Small intestine (tissue), 7 donors: Measurements from ENCODE around the gene TMEM108. TPM values are rescaled to one million over a fixed set of nuclear protein-coding genes. Genes with fewer than 3 reads are reported as not detected.

Experiments used
- DNase-seq, 2 donors: peaks; one replicate each; pipeline versions ENCODE4 v3.0.0 to v3.0.0-alpha.2; 2013
- FAIRE-seq: peaks from 2 replicates; lab custom pipeline; 2012; peaks lifted over from hg19 to GRCh38; lab: Jason Lieb, UNC
- H3K27ac ChIP-seq, 3 donors: one replicate each; pipeline ENCODE4 v1.5.1; 2013; ENCODE audit warnings: low read length in 2 of 3, mild to moderate bottlenecking in 2 of 3, control low read depth in 1 of 3, inconsistent platforms in 1 of 3, low read depth in 1 of 3, moderate library complexity in 1 of 3
- H3K27me3 ChIP-seq, 3 donors: one replicate each; pipeline ENCODE4 v1.6.1; 2013; ENCODE audit warnings: low read length in 3 of 3, inconsistent platforms in 1 of 3; ENCODE audit not compliant: control insufficient read depth in 3 of 3, insufficient read depth in 3 of 3
- H3K36me3 ChIP-seq, 3 donors: one replicate each; pipeline ENCODE4 v1.6.1; 2013; ENCODE audit warnings: low read length in 3 of 3, inconsistent platforms in 1 of 3, low read depth in 1 of 3, mild to moderate bottlenecking in 1 of 3, moderate library complexity in 1 of 3; ENCODE audit not compliant: control insufficient read depth in 3 of 3, insufficient read depth in 2 of 3
- H3K4me1 ChIP-seq, 3 donors: one replicate each; pipeline ENCODE4 v1.6.1; 2013; ENCODE audit warnings: low read length in 2 of 3, inconsistent platforms in 1 of 3, low read depth in 1 of 3, mild to moderate bottlenecking in 1 of 3, moderate library complexity in 1 of 3; ENCODE audit not compliant: control insufficient read depth in 3 of 3, insufficient read depth in 2 of 3
- H3K4me3 ChIP-seq, 3 donors: one replicate each; pipeline ENCODE4 v1.5.1; 2013; ENCODE audit warnings: low read length in 3 of 3, control low read depth in 1 of 3, inconsistent platforms in 1 of 3, low read depth in 1 of 3, mild to moderate bottlenecking in 1 of 3, moderate library complexity in 1 of 3
- H3K9me3 ChIP-seq, 2 donors: one replicate each; pipeline ENCODE4 v1.6.1; 2013; ENCODE audit warnings: low read depth in 1 of 2, low read length in 1 of 2; ENCODE audit not compliant: control insufficient read depth in 2 of 2, insufficient read depth in 1 of 2
- WGBS, 3 donors: extraction: QIAGEN DNeasy Blood & Tissue Kit; methylation state at CpG; one replicate each; pipeline ENCODE4 v1.1.7; 2013; 5-methylcytosine and 5-hydroxymethylcytosine counted together
- polyA plus RNA-seq, 4 donors: library from polyadenylated mRNA; stranded (reverse) in 3 of 4; unstranded in 1 of 4; fragments of 200-250 nt in 3 of 4; fragments of 120-200 nt in 1 of 4; gene quantifications; one replicate each; pipeline versions ENCODE4 v1.2.1 to v1.2.3, GENCODE V29; 2013
- donor health status: healthy with polysubstance abuse.
- donor health status: control.
- donor health status: control.
- donor health status: Bipolar disorder and iron deficiency.
- donor health status: healthy.

The TMEM108 gene
- polyA plus RNA-seq, 4 donors: 0.41 to 0.94 TPM; not detected in 2

DNA sequence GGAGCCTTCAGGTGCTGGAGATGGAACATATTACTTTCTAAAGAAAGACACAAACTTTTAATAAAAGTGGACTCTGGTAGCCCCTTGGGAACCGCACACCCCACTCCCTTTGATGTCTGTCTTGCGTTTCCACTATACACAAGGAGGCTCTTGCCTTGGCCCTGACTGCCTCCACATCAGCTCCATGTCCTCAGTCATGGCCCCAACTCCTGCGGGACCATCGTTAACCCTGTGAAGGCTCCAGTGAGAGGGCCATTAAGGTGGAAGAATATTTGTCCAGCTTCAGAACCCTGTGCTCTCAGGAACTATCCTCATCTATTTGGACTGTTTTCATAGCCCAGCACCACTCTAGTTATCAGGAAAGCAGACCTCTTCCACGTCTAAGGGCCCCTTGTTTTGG, 345.6 kb downstream of the TMEM108 start:
- FAIRE-seq (no peak), DNase-seq (no peak)
- Histone ChIP-seq H3K4me1 (no peaks in the 10 kb centered on the region), H3K9me3 (no peaks in the 10 kb centered on the region), H3K36me3 (no peaks in the 10 kb centered on the region), H3K27ac (no peak overlapping the region), H3K4me3 (no peak overlapping the region), H3K27me3 (peaks cover 0 to 2% (median 0%) of the 10 kb centered on the region in 3 donors)
- 82 to 86% (median 86%) methylated on average over 5 of the region's 5 CpGs for WGBS, 3 donors

DNA sequence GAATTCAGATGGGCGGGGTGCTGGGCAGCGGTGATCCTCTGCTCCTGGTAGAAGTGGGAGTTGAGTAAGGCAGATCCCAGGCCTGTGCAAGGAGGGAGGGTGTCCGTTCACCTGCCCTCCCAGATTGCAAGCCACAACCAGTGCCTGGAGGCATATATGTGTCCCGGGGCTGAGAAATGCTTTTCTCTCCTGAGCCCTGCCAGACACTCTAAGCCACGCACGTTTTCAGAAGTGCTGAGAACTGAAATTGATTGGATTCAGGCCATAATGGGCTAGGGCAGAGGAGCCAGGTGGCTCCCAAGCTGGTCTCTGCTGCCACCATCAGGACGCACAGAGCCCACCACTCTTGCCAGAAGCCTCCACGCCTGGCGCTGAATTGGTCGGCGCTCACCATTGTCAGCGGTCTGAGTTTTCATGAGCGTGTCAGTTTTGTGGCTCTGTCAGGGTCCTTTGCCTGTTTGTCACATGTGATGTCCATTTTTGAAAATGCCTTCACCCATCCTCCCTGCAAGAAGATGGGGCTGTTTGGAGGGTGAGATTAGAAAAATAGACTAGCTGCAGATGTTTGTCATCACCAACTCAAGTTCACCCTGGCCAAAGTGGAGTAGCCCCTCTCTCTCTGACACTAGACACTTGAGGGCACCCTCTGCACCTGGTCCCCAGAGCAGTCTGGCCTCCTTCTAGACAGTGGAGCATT, 346.3 kb downstream of the TMEM108 start:
- no peak for FAIRE-seq
- peak; percentile 29 to 66 for DNase-seq
- 23 to 34% (median 25%) methylated on average over 13 of the region's 13 CpGs for WGBS, 3 donors
- Histone ChIP-seq H3K4me1 (no peaks in the 10 kb centered on the region), H3K9me3 (no peaks in the 10 kb centered on the region), H3K36me3 (no peaks in the 10 kb centered on the region), H3K4me3 (no peak overlapping the region), H3K27me3 (peaks cover 0 to 2% (median 0%) of the 10 kb centered on the region in 3 donors), H3K27ac (no peak overlapping the region)

DNA sequence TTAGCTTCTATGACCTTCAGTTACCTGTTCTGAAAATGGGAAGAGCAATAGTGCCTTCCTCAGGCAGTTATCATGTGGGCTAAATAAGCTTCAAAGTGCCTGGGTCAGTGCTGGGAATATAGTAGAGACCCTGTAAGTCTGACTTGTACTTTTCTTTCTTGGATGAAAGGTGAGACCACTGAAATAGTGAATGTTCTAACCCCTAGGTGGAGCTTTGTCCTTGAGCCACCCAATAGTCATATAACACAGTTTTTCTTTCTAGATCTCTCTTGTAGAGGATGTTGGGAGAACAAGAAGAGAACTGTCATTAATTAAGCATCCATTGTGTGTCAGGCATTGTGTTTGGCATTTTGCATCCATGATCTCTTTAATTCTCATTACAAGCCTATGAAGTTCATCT, 348.7 kb downstream of the TMEM108 start:
- H3K9me3 ChIP-seq: no peaks in the 10 kb centered on the region
- H3K27ac ChIP-seq: no peak overlapping the region
- no peak for FAIRE-seq
- H3K4me3 ChIP-seq: no peak overlapping the region
- DNase-seq: no peak
- H3K27me3 ChIP-seq: peaks cover 0 to 2% (median 0%) of the 10 kb centered on the region in 3 donors
- no peaks in the 10 kb centered on the region for H3K4me1 ChIP-seq
- H3K36me3 ChIP-seq: no peaks in the 10 kb centered on the region

DNA sequence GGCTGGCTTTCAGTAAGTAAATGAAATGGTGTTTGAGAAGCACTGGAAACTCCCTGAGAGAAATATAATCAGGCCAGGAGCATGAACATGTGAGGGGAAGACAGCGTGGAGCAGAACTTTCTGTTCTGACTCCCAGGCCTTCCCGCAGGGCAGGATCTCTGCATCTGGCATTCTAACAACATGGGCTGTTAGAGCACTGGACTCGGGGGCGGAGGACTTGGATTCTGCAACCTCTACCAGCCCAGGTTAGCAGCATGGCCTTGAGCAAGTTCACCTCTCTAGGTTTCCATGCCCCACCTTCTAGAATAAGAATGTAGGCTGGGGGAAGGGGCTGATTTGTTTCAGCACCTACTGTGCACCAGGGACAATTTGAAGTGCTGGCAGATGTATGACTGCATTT, 349.1 kb downstream of the TMEM108 start:
- Histone ChIP-seq H3K4me1 (no peaks in the 10 kb centered on the region), H3K4me3 (no peak overlapping the region), H3K27ac (no peak overlapping the region), H3K36me3 (no peaks in the 10 kb centered on the region), H3K9me3 (no peaks in the 10 kb centered on the region), H3K27me3 (peaks cover 0 to 2% (median 0%) of the 10 kb centered on the region in 3 donors)
- WGBS, 3 donors: 82 to 90% (median 90%) methylated on average over 4 of the region's 4 CpGs
- no peak for DNase-seq
- no peak for FAIRE-seq

DNA sequence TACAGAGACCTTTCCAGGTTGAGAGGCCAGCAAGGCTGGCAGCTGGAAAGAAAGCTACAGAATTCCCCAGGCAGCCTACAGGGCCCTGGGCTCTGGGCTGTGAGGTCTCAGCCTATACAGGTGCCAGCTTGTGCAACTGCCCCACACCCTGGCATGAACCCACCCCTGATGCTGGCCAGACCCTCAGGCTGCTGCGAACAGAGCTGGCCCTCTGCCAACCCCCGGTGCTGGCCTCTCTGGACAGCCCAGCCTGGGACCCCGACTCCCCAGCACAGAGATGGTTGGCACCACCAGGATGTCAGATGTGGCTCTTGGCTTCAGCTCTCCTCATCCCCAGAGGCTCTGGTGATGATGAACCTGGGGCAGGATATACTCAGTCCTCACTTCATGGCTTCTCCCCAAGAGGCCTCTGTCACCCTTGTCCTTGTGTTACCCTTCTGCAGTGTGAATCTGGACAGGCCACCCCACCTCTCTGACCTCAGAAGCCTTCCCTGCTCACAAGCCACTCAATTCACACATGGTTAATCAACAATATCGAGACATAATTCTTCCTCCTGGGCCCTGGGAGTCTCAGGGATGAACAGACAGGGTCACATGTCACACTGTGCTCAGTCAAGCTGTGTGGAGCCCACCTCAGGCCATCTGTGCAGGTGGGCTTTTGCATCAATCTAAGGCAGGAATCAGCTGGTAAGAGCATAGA, 350.7 kb downstream of the TMEM108 start:
- DNase-seq (no peak), FAIRE-seq (no peak)
- WGBS, 3 donors: 68 to 74% (median 71%) methylated on average over 3 to 4 of the region's 4 CpGs
- Histone ChIP-seq H3K27ac (no peak overlapping the region), H3K4me1 (no peaks in the 10 kb centered on the region), H3K4me3 (no peak overlapping the region), H3K9me3 (no peaks in the 10 kb centered on the region), H3K27me3 (peaks cover 0 to 2% (median 0%) of the 10 kb centered on the region in 3 donors), H3K36me3 (no peaks in the 10 kb centered on the region)

DNA sequence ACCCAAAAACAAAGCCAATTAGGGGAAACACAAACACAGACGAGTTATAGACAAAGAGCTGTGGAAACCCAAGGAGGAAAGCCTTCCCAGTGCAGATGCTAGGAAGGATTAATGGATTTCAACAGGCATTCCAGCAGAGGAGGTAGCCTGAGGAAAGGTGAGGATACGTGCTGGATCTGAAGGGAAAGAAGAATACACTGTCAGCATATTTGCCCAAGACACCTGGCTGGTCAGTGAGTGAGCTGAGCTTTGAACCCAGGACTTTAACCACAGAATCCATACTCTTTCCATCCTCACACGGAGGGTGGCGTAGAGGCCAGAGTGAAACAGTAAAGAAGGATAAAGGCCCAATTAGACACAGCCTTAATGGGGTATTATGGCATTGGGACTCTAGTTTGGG, 352.5 kb downstream of the TMEM108 start:
- Histone ChIP-seq H3K27me3 (peaks cover 0 to 2% (median 0%) of the 10 kb centered on the region in 3 donors), H3K36me3 (no peaks in the 10 kb centered on the region), H3K4me3 (no peak overlapping the region), H3K9me3 (no peaks in the 10 kb centered on the region), H3K4me1 (no peaks in the 10 kb centered on the region), H3K27ac (no peak overlapping the region)
- FAIRE-seq: no peak
- DNase-seq: no peak
- 83 to 87% (median 84%) methylated on average over 4 of the region's 4 CpGs for WGBS, 3 donors

DNA sequence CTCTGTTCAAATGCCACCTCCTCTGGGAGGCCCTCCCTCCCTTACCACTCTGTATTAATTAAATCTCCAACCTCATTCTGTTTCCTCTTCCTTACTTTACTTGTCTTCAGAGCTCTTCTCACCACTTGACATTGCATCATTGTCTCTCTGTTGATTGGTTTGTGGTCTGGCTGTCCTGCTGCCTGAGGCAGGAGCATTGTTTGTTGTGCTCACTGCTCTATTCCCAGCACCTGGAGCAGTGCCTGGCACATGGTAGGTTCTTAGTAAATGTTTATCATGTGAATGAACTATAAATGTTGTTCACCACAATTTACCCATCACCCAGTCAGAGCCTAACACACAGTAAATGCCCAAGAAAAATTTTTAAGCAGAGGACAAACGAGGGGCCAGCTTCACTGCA, 355.0 kb downstream of the TMEM108 start:
- Histone ChIP-seq H3K27me3 (no peaks in the 10 kb centered on the region), H3K9me3 (no peaks in the 10 kb centered on the region), H3K4me1 (no peaks in the 10 kb centered on the region), H3K4me3 (no peak overlapping the region), H3K27ac (no peak overlapping the region), H3K36me3 (no peaks in the 10 kb centered on the region)
- WGBS, 3 donors: 65 to 81% (median 67%) methylated on average over 1 of the region's 1 CpG
- no peak for FAIRE-seq
- no peak for DNase-seq

DNA sequence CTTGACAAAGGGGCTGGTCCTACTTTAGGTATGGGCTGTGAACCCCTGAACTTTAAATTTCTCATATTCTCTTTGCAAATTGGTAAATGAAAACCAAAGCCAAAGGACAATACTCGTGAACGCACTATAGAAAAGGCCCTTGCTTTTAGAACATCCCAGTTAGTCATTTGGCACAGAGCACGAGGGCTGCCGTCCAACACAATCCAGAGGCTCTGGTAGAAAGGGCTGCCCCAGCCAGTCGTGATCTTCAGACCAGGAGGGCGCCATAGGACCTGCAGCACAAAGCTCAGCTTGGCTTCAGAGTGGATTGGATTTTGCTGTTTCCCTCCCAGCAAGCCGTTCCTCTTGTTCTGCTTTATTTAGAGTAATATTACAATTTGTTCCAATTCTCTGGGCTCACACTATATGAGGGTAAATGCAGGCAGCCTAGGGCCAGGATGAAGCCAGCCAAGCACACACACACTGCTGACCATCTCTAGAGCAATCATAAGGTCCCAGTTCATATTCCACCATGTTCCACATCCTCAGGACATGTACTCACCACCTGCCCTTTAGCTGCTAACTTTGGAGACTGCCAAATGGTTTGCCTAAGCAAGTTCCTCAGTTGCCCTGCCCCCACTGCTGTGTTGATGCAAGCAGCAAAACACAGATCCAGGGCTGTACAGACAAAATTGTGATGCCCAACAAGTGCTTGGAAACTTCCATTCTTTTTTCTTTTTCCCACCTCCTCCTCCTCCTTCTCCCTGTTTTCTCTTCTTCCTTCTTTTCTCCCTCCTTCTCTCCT, 355.7 kb downstream of the TMEM108 start:
- H3K4me3 ChIP-seq: no peak overlapping the region
- H3K27ac ChIP-seq: no peak overlapping the region
- H3K4me1 ChIP-seq: no peaks in the 10 kb centered on the region
- FAIRE-seq: no peak
- DNase-seq: no peak
- no peaks in the 10 kb centered on the region for H3K36me3 ChIP-seq
- WGBS, 3 donors: 69 to 78% (median 75%) methylated on average over 7 of the region's 7 CpGs
- H3K27me3 ChIP-seq: no peaks in the 10 kb centered on the region
- no peaks in the 10 kb centered on the region for H3K9me3 ChIP-seq
